K562 (cell line): ENCODE measurements around the gene NKX2-1. TPM values are rescaled to one million over a fixed set of nuclear protein-coding genes. Genes with fewer than 3 reads are reported as not detected.

Experiments
- ATAC-seq: fragments of 200-7000 bp; cut with Tn5 transposase; 3 replicates; pipeline ENCODE4 v1.9.1; 2020; ENCODE audit warnings: moderate library complexity
- BruUV-seq: library from RNA; stranded (reverse); fragments of 400-500 nt; replicated peaks from 2 replicates; lab custom pipeline; 2021; lab: Mats Ljungman, UMichigan
- CTCF ChIA-PET: fragments of 300-600 bp; formaldehyde crosslinking; extraction: SDS; loops from one replicate; lab custom pipeline; 2021; ENCODE audit warnings: low intra/inter-chr PET ratio; lab: Yijun Ruan, JAX
- POLR2A ChIA-PET: fragments of 300-600, 350-650 bp; sonication (Branson Sonifier 250); formaldehyde crosslinking; extraction: SDS; loops from one replicate; lab custom pipeline; 2021; ENCODE audit warnings: antibody characterized with exemption, inconsistent platforms; lab: Yijun Ruan, JAX
- DNase-seq, 4 experiments: peaks; one replicate each; pipeline versions ENCODE4 v3.0.0 to v3.0.0-alpha.2; 2011 to 2018; ENCODE audit warnings: low spot score in 3 of 4, mixed read lengths in 3 of 4; ENCODE audit errors: extremely low read depth in 1 of 4
- FAIRE-seq: peaks from 2 replicates; lab custom pipeline; 2011; peaks lifted over from hg19 to GRCh38; lab: Jason Lieb, UNC
- H2AFZ ChIP-seq: 2 replicates; pipeline ENCODE4 v1.6.0; 2011; ENCODE audit warnings: low read depth, low read length, control low read depth, inconsistent platforms
- H3K27ac ChIP-seq: fragments of 200-600 bp; 3 replicates; pipeline ENCODE4 v1.8.0; 2011; ENCODE audit warnings: low read depth, mild to moderate bottlenecking, control low read depth, inconsistent platforms, low read length, moderate library complexity, mixed read lengths; ENCODE audit errors: extremely low read depth
- H3K27me3 ChIP-seq, 2 experiments: fragments of 300-600 bp in 1 of 2; 2 replicates in 1 of 2; 3 replicates in 1 of 2; pipeline versions ENCODE4 v1.6.0 to v1.8.0; 2011; ENCODE audit warnings: inconsistent platforms in 2 of 2, low read length in 2 of 2, mild to moderate bottlenecking in 1 of 2, mixed read lengths in 1 of 2, moderate library complexity in 1 of 2; ENCODE audit not compliant: control insufficient read depth in 2 of 2, insufficient read depth in 2 of 2
- H3K36me3 ChIP-seq: fragments of 300-600 bp; 3 replicates; pipeline ENCODE4 v1.8.0; 2011; ENCODE audit warnings: mild to moderate bottlenecking, low read length, inconsistent platforms; ENCODE audit not compliant: control insufficient read depth, insufficient read depth
- H3K4me1 ChIP-seq, 2 experiments: fragments of 200-600 bp in 1 of 2; replicated peaks in 1 of 2; 2 replicates in 1 of 2; 3 replicates in 1 of 2; pipeline versions ENCODE4 v1.5.1 to v1.8.0; 2011; ENCODE audit warnings: inconsistent platforms in 2 of 2, low read length in 2 of 2, mild to moderate bottlenecking in 1 of 2, mixed read lengths in 1 of 2, moderate library complexity in 1 of 2; ENCODE audit not compliant: control insufficient read depth in 2 of 2, insufficient read depth in 2 of 2
- H3K4me2 ChIP-seq: 2 replicates; pipeline ENCODE4 v1.6.1; 2011; ENCODE audit warnings: low read length, control low read depth, inconsistent platforms, mixed read lengths; ENCODE audit not compliant: insufficient read depth
- H3K4me3 ChIP-seq: fragments of 200-600 bp; sonication (generic), shearing (Covaris generic); 2 replicates; pipeline ENCODE4 v1.5.1; 2016; ENCODE audit warnings: control low read depth, inconsistent platforms
- H3K79me2 ChIP-seq: fragments of 200-600 bp; 3 replicates; pipeline ENCODE4 v1.8.0; 2011; ENCODE audit warnings: low read length, inconsistent platforms; ENCODE audit not compliant: control insufficient read depth, insufficient read depth
- H3K9ac ChIP-seq, 2 experiments: 2 replicates each; pipeline versions ENCODE4 v1.6.0 to v1.6.1; 2011; ENCODE audit warnings: low read depth in 2 of 2, low read length in 2 of 2, control low read depth in 1 of 2, inconsistent platforms in 1 of 2, mild to moderate bottlenecking in 1 of 2, mixed read lengths in 1 of 2; ENCODE audit not compliant: insufficient read depth in 1 of 2
- H3K9me1 ChIP-seq: one replicate; pipeline ENCODE4 v1.6.0; 2011; ENCODE audit warnings: inconsistent platforms, mild to moderate bottlenecking, low read length, moderate library complexity; ENCODE audit not compliant: control insufficient read depth, insufficient read depth
- H3K9me3 ChIP-seq: replicated peaks from 2 replicates; pipeline ENCODE4 v1.5.1; 2011; ENCODE audit warnings: low read depth, low read length, inconsistent platforms; ENCODE audit not compliant: control insufficient read depth, insufficient read depth
- H4K20me1 ChIP-seq: replicated peaks from 2 replicates; pipeline ENCODE4 v1.6.1; 2011; ENCODE audit warnings: low read length, inconsistent platforms, mixed read lengths; ENCODE audit not compliant: control insufficient read depth, insufficient read depth
- COPS2 ChIP-seq: fragments of 450-650 bp; conservative IDR thresholded peaks from 2 replicates; pipeline ENCODE4 v1.6.1; 2016; ENCODE audit warnings: mild to moderate bottlenecking, moderate library complexity
- CSDE1 ChIP-seq, 2 experiments: fragments of 450-650 bp; IDR thresholded peaks; 2 replicates each; pipeline ENCODE4 v1.6.1; 2016; ENCODE audit warnings: mild to moderate bottlenecking in 1 of 2
- NFE2 ChIP-seq: IDR thresholded peaks from 2 replicates; pipeline ENCODE4 v1.6.1; 2014; ENCODE audit warnings: antibody characterized with exemption, low read depth
- SRSF9 ChIP-seq: fragments of 200-400 bp; formaldehyde crosslinking; IDR thresholded peaks from 2 replicates; pipeline ENCODE4 v1.6.1; 2017; ENCODE audit warnings: low read depth, low read length, borderline replicate concordance
- WGBS: fragments of 100-300 bp; shearing (Covaris generic); methylation state at CpG from one replicate; pipeline ENCODE4 v1.1.6; 2016; ENCODE audit warnings: low coverage, mixed read lengths; ENCODE audit not compliant: insufficient coverage; ENCODE audit errors: missing lambda C conversion rate; 5-methylcytosine and 5-hydroxymethylcytosine counted together
- in situ Hi-C: fragments of 300-500 bp; cut with MboI; formaldehyde crosslinking; loops from 4 replicates; pipeline ENCODE4 v1.15.0; 2018; ENCODE audit warnings: inconsistent platforms, mixed read lengths
- intact Hi-C: fragments of 100-400 bp; cut with micrococcal nuclease; formaldehyde crosslinking; loops from 2 replicates; pipeline ENCODE4 v1.14.2; 2022
- polyA plus RNA-seq, 8 experiments: library from polyadenylated mRNA; depleted of rRNA in 4 of 8; stranded (reverse) in 5 of 8; unstranded in 3 of 8; fragments of >200 nt; fragmentation: Nextera tagmentation in 2 of 8; fragmentation: Illumina TruSeq in 1 of 8; extraction: Ambion mirVana in 2 of 8; extraction: Trizol in 1 of 8; gene quantifications; 2 replicates each; pipeline versions ENCODE4 v1.2.1 to v1.2.3, GENCODE V29; 2011 to 2014; ENCODE audit warnings: inconsistent platforms in 1 of 8, missing spikeins in 1 of 8
- total RNA-seq, 7 experiments: library from RNA; depleted of rRNA in 6 of 7; stranded (reverse); fragments of >200 nt in 6 of 7; fragmentation: Illumina TruSeq in 2 of 7; extraction: Trizol in 2 of 7; gene quantifications; 2 replicates each; pipeline versions ENCODE4 v1.2.1 to v1.2.3, GENCODE V29; 2011 to 2021; ENCODE audit warnings: low replicate concordance in 1 of 7
- TF ChIP-seq, protein P1 (sequence below), 2 experiments: fragments of 450-650 bp; IDR thresholded peaks; 2 replicates each; pipeline ENCODE4 v1.6.1; 2016; ENCODE audit warnings: mild to moderate bottlenecking in 2 of 2, borderline replicate concordance in 1 of 2, low read depth in 1 of 2, moderate library complexity in 1 of 2

Gene NKX2-1
- total and polyA plus RNA-seq, 9 of the 15 experiments (the other 6 are each of a cell fraction or from before 2014, with no cell fraction given) = 0.11 TPM; not detected in 8

GRCh38 chr14:36474593-36474992, 45.4 kb downstream of the NKX2-1 start:
- WGBS = 0% methylated on average over 4 of the region's 4 CpGs
- no peak overlapping the region for H3K4me2 ChIP-seq
- peaks cover 0 to 8% of the 10 kb centered on the region in 2 experiments; a peak in 2 of 5 replicates for H3K27me3 ChIP-seq
- BruUV-seq = no TSS peak
- TF ChIP-seq NFE2 (no peak), COPS2 (no peak), SRSF9 (no peak), CSDE1 (IDR thresholded peaks at IDR 0.05) (no peak)
- TF ChIP-seq, protein P1, sequence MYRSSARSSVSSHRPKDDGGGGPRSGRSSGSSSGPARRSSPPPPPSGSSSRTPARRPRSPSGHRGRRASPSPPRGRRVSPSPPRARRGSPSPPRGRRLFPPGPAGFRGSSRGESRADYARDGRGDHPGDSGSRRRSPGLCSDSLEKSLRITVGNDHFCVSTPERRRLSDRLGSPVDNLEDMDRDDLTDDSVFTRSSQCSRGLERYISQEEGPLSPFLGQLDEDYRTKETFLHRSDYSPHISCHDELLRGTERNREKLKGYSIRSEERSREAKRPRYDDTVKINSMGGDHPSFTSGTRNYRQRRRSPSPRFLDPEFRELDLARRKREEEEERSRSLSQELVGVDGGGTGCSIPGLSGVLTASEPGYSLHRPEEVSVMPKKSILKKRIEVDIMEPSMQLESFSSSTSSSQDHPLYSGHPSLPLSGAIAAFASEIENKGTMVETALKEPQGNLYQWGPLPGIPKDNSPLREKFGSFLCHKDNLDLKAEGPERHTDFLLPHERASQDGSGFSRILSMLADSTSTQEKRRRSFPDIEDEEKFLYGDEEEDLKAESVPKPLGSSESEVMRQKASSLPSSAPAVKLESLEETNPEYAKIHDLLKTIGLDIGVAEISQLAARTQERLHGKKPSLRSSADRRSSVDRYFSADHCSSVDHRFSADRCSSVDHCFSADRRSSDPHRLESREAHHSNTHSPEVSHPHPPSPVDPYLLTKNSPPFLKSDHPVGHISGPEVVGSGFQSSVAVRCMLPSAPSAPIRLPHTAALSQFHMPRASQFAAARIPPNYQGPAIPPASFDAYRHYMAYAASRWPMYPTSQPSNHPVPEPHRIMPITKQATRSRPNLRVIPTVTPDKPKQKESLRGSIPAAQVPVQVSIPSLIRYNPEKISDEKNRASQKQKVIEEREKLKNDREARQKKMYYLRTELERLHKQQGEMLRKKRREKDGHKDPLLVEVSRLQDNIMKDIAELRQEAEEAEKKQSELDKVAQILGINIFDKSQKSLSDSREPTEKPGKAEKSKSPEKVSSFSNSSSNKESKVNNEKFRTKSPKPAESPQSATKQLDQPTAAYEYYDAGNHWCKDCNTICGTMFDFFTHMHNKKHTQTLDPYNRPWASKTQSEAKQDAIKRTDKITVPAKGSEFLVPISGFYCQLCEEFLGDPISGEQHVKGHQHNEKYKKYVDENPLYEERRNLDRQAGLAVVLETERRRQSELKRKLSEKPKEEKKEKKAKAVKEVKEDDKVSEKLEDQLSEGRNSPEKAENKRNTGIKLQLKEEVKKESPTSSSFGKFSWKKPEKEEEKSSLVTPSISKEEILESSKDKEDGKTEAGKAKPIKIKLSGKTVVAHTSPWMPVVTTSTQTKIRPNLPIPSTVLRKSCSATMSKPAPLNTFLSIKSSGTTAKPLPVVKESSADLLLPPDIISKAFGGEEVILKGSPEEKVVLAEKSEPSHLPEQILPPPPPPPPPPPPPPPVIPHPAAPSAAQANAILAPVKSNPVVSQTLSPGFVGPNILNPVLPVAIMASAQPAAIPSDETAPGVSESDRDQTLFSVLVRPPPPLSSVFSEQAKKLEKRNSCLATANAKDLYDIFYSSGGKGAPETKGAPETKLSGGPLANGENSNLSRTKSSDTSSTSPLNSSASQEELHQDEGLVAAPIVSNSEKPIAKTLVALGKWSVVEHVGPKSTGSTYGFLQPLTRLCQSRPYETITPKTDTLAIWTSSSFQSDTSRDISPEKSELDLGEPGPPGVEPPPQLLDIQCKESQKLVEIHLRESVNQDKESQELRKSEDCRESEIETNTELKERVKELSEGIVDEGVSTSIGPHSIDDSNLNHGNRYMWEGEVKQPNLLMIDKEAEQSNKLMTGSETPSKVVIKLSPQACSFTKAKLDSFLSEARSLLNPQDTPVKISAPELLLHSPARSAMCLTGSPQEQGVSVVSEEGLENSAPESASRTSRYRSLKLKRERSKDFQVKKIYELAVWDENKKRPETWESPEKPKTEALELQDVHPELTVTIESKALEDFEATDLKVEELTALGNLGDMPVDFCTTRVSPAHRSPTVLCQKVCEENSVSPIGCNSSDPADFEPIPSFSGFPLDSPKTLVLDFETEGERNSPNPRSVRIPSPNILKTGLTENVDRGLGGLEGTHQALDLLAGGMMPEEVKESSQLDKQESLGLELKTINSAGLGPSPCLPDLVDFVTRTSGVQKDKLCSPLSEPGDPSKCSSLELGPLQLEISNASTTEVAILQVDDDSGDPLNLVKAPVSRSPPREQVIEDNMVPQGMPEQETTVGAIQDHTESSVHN (IDR thresholded peaks at IDR 0.05; ENCODE audit: borderline replicate concordance in 1 of 2, low read depth in 1 of 2) = no peak
- H4K20me1 ChIP-seq = no peaks in the 10 kb centered on the region
- FAIRE-seq (no peak), DNase-seq (no peak), ATAC-seq (no peak)
- in situ Hi-C loops = no loop called here
- no peaks in the 10 kb centered on the region for H3K36me3 ChIP-seq
- H3K9ac ChIP-seq = no peak overlapping the region
- H3K27ac ChIP-seq = no peak overlapping the region
- H3K9me1 ChIP-seq = no peaks in the 10 kb centered on the region
- H3K4me1 ChIP-seq = no peaks in the 10 kb centered on the region
- no peak overlapping the region for H3K4me3 ChIP-seq
- H3K9me3 ChIP-seq = no peaks in the 10 kb centered on the region
- CTCF ChIA-PET = no interaction called here
- intact Hi-C loops = no loop called here
- POLR2A ChIA-PET = no interaction called here
- H2AFZ ChIP-seq = no peak overlapping the region
- H3K79me2 ChIP-seq = no peaks in the 10 kb centered on the region
